ENCODE data around the gene GNPTG.
"Not testable (repeated sequence)": the region's sequence is repeated elsewhere in the genome, so short reads cannot be mapped to it uniquely, and the experiment has no call there.

GNPTG gene

DNA sequence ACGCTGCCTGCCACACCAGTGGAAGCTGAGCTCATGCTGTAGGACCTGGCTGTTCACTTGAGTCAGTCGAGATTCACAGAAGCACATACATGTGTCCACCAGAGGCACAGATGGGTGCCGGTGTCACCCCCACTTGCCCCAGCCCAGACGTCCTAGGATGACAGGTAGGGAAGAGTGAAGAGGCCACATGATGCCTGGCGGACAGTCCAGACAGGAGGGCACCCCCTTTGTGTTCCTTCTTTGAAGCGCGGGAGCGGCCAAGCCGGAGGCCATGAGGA lies 33.5 kb upstream of the GNPTG start:
- FAIRE-seq (no peak), DNase-seq (ENCODE audit: low spot score) (no peak)

DNA sequence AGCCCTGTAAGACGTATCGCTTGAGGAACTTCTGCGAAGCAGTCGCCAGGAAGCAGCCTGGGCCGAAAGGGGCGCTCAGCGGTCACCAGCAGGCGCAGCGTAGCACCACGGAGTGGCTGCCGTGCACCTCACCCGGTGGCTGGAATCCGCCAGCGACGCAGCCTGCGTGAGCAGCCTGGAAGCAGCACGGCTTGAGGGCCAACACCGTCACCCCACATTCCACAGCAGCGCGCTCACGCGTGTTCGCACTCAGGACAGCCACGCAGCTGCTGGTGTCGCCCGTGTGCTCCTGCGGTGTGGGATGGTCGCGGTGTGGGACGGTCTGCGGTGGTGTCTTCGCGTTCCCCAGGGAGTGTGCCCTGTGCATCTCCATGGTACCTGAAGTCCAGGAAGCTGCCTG lies 32.7 kb upstream of the GNPTG start:
- no peak for FAIRE-seq
- no peak for DNase-seq (ENCODE audit: low spot score)

DNA sequence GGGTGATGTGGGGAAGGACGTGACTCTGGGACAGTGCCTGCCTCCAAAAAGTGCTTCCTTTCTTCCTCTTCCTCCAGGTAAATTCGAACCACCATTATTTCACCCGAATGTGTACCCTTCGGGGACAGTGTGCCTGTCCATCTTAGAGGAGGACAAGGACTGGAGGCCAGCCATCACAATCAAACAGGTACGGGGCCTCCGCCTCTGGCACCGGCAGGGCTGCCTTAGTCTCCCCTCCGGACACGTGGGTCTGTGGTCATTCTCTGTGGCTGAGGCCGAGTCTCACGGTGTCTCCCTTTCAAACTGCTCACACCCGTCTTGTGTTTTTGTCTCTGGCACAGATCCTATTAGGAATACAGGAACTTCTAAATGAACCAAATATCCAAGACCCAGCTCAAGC lies 31.6 kb upstream of the GNPTG start:
- no peak for FAIRE-seq
- DNase-seq (ENCODE audit: low spot score), result no peak

DNA sequence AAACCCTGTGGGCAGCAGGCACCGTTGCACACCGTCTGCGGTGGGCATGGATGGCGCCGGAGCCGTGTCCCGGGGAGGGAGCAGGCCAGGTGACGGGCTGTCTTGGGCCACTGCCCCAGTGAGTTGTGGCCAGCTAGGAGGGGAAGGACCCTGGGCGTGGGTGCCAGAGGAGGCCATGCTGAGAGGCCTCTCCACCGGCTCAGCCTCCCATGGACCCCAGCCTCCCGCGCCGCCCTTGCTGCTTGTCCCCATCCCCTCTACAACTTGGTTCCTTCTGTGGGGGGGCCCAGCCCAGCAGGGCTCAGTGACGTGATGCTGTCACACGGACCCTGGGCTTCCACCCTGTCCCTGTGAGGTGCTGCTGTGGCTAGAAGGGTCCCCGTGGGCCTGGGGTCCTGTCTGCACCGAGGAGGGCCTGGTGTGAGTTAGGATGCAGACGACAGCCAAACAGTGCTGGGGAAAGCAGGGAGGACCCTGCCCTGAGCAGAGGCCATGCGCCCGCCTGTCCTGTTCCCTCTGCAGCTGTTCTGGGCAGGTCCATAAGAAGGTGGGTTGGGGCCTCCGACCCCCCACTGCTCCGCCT lies 31.0 kb upstream of the GNPTG start:
- DNase-seq (ENCODE audit: low spot score), result no peak
- FAIRE-seq, result no peak

DNA sequence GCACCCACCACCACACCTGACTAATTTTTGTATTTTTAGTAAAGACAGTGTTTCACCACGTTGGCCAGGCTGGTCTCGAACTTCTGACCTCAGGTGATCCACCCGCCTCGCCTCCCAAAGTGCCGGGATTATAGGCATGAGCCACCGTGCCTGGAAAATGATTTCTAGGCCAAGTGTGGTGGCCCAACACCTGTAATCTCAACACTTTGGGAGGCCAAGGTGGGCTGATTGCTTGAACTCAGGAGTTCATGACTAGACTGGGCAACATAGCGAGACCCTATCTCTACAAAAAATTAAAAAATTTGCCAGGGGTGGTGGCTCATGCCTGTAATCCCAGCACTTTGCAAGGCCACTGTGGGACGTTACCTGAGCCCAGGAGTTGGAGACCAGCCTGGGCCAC lies 29.3 kb upstream of the GNPTG start:
- FAIRE-seq, result no peak
- no peak for DNase-seq (ENCODE audit: low spot score)

DNA sequence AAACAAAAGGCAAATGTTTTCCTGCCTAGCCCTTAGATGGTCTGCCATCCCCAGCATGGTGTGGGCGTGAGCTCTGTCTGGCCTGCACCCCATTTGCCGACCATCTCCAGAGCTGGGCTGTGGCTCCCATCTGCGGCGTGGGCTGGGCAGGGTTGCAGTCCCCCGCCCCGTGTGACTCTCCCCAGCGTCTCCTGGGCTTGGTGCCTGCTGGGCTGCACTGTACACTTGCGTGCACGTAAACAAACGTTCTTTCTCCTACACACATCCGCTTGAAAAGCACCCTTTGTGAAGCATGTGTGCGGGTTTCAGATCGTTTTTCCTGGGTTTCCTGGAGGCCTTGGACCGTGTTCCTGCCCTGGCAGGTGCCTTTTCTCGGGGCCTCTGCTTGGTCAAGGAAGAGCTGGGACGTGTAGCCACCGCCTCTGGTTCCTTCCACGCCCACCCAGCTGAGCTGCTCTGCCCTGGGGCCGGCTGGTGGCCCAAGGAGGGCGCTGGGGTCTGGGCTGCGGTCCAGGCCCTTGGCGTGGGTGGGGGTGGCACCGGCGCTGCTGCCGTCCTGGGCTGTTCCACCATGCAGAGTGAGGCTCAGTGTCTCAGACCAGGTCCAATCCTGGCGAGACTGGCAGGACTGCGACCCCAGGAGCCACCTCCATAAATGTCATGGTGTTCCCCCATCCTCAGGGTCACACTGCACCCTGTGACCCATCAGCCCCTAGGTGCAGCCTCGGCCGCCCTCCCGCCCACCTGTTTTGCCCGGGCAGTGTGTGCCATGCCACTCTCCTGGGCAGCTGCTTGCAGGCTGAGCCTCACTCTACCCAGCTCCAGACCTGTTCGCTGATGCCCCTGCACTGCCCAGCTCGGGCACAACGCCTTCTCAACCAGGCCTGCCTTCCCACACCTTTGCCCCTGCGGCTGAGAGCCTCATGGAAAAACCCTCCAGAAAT lies 28.2 kb upstream of the GNPTG start:
- FAIRE-seq, result no peak
- no peak for DNase-seq (ENCODE audit: low spot score)

DNA sequence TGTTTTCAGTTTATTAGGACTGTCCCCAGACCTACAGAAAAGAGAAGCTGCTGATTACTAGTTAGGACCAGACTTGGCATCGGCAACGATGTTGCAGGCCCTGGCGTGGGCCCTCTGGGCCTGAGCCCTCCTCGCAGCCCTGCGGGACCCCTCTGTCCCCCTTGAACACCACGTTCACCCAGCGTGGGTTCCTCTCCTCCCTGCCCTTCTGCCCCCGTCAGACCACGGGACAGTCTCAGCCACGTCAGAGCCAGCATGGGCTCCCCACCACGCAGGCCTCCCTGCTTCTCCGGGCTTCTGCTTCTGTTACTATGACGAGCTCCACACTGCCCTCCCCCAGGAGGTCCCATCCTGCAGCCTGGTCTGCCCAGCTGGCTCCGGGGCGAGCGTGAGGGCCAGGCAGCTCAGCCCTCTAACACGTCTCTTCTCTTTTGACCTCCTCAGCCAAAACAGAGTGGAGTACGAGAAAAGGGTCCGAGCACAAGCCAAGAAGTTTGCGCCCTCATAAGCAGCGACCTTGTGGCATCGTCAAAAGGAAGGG lies 27.4 kb upstream of the GNPTG start:
- FAIRE-seq (no peak), DNase-seq (ENCODE audit: low spot score) (no peak)

DNA sequence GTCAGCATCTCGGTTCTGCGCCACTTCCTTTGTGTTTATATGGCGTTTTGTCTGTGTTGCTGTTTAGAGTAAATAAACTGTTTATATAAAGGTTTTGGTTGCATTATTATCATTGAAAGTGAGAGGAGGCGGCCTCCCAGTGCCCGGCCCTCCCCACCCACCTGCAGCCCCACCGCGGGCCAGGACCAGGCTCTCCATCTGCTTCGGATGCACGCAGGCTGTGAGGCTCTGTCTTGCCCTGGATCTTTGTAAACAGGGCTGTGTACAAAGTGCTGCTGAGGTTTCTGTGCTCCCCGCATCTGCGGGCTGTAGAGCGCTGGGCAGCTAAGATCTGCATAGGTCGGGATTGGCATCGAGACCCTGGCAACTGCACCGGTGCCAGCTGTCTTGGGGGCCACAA lies 26.5 kb upstream of the GNPTG start:
- FAIRE-seq (no peak), DNase-seq (ENCODE audit: low spot score) (no peak)

DNA sequence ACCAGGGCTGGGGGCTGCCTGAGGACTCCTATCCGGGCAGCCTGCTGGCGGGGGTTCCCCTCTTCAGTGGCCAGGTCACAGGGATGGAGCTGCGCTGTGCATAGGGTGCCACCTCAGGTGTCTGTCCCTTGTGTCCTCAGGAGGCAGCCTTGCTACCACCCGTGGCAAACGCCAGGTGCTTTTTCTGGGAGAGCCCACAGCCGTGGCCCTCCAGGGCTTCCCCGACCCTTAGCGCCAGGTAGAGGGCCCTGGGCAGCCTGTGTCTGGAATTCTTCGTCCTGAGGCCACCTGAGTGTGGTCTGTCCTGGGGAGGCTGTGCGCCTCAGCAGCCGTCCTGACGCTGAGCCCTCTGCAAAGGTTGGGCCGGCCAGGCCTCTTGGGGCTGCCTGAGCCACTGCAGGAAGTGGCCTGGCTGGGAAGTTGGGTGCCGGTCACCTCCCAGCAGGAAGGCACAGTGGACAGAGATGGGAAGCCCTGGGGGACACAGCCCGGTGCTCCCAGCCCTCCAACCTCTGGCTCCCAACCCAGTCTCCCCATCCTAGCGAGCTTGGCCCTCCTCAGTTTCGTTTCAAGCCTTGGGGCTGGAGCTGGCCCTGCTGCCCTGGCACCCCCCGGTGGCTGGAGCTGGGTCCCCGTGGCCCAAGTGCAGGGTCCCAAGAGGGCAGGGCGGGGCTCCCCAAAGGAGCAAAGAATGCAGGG lies 25.9 kb upstream of the GNPTG start:
- FAIRE-seq (no peak), DNase-seq (ENCODE audit: low spot score) (no peak)

DNA sequence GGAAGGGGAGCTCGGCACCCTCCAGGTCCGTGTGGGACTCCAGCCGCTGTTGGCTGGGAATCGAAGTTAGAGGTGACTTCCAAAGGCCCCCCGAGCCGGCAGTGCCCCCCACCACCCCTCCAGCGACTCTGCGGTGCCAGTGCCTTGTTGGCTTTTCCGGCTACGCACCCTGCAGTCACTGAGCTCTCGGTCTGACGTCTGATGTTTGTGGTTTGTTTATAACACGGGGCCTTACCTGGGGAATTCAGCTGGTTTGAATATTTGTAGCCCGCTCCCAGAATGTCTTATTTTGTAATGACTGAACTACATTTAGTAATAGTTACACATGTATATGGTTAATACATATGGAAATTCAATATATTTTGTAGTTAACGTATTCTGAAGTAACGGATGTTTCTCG lies 25.3 kb upstream of the GNPTG start:
- DNase-seq (ENCODE audit: low spot score), result no peak
- FAIRE-seq, result no peak

DNA sequence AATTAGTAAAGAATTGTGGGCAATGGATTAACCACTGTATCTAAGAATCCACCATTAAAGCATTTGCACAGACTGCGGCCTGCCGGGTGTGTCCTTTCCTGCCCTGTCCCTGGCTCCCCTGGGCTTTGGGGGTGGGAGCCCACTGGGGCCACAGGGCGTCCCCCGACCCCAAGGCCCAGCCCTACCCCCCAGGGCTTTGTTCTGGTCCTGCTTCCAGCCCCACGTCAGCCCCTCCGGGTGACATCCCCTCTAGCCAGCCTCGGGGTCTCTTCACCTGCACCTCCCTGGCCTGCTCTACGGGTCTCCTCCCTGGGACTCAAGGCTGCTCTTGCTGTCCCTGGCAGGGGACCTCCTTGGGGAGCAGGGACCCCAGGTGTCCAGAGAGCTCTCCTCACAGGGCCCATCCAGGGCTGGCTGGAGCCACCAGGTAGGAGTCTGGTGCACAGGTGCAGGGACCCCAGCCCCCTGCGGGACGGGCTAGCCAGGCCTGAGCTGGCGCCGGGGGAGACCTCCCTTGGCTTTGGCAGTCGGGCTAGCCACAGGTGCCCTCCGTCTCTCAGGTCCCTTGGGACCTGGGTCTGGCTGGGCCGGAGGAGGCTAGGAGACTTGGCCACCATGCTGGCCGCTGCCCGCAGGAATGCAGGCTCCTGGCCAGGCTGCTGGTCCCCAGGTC lies 24.6 kb upstream of the GNPTG start:
- DNase-seq (ENCODE audit: low spot score) (no peak), FAIRE-seq (no peak)

DNA sequence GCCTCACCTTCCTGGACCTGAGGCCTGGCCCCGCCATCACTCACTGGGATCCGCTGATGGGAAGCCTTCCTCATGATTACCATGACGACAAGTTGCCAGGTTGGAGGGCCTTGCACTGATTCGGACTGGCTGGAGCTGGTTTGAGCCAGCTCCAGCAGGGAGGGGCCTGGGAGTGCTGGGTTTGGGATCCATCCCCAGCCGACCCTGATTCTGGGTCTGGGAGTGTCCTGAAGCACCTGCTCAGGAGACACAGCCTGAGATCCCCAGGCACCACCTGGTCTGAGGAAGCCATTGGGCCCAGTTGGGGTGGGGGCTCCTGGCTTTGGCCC lies 24.1 kb upstream of the GNPTG start:
- FAIRE-seq, result no peak
- no peak for DNase-seq (ENCODE audit: low spot score)

DNA sequence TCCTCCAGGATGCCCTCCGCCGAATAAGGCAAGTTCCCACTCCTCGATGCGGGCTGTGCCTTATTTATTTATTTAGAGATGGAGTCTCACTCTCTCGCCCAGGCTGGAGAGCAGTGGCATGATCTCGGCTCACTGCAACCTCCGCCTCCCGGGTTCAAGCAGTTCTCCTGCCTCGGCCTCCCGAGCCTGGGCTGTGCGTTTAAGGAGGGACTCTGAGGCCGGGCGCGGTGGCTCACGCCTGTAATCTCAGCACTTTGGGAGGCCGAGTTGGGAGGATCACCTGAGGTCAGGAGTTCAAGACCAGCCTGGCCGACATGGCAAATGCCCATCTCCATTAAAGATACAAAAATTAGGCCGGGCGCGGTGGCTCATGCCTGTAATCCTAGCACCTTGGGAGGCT lies 23.6 kb upstream of the GNPTG start:
- not testable (repeated sequence) for FAIRE-seq; DNase-seq (ENCODE audit: low spot score)

DNA sequence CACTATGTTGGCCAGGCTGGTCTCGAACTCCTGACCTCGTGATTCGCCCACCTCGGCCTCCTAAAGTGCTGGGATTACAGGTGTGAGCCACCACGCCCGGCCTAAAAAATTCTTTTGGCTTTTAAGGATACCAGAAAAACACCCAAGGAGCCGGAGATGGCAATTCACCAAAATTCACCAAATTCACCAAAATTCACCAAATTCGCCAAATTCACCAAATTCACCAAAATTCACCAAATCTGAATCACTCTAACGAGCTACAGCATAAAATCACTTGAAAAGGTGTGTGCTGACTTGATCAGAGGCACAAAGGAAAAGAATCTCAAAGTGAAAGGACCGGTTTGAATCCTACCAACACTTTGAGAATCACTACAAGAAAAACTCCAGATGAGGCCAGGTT lies 22.8 kb upstream of the GNPTG start:
- not testable (repeated sequence) for DNase-seq (ENCODE audit: low spot score); FAIRE-seq

DNA sequence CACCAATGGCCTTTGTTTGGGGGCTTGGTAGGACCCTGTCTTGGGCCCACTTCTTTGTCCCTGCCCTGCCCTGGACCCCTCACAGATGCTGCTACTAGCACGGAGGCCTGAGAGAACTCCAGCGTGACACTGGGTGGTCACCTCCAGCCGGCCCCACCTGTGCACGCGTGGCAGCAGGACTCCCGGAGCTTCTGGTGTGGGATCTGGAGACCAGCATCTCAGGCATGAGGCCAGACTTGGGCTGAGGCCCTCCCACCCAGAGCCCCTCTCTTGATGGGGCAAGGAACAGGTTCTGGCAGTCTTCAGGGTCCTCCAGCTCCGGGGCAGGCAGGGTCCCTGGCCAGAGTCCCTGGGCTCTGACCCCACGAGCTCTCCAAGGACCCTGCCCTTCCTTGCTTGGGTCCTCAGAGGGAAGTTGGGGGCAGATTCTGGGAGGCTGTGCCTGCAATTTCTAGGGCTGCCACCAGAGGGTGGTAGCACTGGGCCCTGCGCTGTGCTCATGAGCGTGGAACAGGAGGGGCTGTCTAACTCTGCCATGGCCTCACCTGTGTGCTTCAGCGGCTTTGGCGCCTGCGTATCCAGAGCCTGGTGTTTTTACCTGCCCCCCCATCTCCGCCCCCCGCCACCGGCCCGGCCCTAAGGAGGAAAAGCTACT lies 21.3 kb upstream of the GNPTG start:
- FAIRE-seq, result no peak
- DNase-seq (ENCODE audit: low spot score), result no peak

DNA sequence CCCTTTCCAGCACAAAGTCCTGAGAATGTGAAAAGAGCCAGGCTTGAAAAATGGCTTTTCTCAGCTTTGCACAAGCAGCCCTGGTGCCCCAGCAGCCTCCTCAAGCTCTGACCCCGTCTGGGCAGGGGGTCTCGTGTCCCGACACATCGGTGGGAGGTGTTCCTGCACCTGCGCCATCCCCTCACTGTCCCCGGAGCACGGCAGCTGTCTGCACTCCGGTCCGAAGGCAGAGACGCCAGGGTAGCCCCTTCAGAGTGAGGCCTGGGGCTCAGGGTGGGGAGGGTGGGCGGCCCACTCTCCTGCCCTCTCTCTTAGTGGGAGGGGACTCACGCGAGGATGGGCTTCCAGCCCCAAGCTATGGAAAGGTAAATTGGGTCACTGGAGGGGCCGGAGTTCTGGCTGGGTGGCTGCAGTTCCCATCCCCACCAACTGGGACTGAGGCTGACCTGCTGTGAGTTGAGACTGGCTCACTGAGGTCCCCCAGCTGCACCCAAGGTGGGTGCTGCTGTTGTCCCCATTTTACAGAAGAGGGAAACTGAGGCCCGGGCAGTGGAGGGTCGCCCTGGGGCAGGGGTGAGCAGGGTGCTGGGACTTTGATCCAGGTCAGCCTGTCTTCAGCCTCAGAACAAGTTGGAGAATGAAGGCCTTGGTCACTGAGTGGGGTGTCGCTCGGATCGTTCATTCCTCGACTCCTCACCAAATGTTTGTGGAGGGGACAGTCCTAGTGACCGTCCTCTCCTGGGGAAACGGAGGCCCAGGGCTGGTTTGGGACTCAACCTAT lies 20.6 kb upstream of the GNPTG start:
- DNase-seq (ENCODE audit: low spot score), result no peak
- FAIRE-seq, result no peak

DNA sequence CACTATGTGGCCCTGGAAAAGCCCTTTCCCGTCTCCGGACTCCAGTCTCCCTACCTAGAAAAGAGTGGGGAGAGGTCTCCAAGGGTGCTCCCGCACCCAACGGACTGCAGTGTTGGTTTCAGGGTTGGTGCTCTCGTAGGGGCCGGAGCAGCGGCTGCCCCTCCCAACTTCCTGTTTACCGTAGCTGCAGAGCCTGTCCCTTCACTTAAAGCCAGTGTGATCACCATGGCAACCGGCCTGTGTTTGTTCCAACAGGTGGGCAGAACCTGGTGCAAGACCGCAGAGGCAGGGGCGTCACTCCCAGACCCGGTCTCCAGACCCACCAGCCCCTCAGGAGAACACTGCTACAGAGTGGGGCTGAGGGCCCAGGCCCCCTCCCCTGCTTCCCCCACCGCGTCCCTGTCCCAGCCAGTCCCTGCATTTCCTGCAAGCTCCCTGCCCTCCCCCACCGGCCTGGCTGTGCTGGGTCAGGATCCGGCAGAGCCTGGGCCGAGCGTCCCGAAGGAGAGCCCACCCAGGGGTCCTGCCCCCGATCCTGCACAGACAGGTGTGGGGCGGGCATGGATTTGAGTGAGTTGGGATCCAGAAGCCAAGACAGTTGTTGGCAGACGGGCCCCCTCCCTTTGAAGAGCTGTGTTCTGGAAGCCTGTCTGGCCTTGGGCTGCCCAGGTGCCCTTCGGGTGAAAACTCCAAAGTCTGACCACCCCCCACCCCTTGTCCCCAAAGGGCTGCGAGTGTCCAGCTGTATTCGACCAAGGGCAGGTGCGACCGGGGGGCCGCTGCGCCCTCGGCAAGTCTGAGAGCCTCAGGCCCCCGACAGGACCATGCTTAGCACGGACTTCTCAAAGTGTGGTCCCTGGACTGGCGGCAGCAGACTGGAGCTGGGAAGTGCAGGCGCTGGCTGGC lies 19.8 kb upstream of the GNPTG start:
- DNase-seq (ENCODE audit: low spot score), result peak; percentile 87
- no peak for FAIRE-seq

DNA sequence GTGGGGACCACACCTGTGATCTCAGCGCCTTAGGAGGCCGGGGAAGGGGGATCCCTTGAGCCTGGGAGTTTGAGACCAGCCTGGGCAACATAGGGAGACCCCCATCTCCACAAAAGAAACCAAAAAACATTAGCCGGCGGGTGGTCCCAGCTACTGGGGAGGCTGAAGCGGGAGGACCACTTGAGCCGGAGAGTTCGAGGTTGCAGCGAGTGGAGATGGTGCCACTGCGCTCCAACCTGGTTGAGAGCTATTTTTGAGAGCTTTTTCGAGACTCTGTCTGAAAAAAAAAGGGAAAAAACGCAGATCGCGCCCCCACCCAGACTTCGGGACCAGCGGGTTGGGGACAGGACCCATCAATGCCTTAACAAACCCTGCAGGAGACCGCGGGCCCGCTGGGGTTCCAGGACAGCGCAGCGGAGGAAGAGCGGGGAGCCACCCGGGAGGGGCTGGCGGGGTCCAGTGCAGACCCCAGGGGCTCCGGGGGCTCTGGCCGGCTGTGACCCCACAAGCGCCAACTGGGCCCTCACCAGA lies 19.0 kb upstream of the GNPTG start:
- DNase-seq (ENCODE audit: low spot score), result no peak
- no peak for FAIRE-seq

DNA sequence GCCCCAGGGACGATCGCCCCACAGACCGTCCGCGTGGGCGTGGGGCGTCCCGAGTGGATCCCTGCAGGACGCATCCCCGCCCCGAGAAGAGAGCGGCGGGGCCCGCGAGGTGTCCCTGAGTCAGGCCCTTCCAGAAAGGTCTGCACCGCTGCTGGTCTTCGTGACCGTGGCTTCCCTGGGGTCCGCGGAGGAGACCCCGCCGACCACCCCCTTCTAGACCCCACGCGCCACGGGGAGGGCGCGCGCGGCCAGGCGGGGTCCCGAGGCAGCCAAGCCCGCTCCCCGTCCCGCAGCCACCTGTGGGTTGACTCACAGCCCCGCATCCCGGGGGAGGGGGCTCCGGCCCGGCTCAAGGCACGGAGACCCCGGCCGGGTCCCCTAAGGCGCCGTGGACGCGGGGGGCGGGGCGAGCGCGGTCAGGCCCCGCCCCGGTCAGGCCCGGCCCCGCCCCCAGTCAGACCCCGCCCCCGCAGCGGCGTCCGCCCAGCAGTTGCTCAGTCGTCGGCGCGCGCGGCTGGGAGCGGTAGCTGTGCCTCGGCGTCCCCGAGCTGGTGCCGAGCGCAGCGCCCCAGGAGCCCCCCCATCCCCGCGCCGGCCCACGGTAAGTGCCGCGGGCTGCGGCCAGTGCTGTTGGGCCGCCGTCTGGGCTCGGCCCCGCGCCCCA lies 18.4 kb upstream of the GNPTG start, which contains the start of gene BAIAP3:
Gene BAIAP3 (plus strand): TSS at position 497 of the 664 bp plus-strand sequence. CDS start 4,905 bp downstream, outside the sequence.
- DNase-seq (ENCODE audit: low spot score) (peak; percentile 86), FAIRE-seq (no peak)
